Loucy (cell line): ENCODE results near the gene CHST12.

Experiments
- H2AFZ ChIP-seq: fragments of 200-600 bp; sonication (generic); 2 replicates; pipeline ENCODE4 v1.6.0; 2016; ENCODE audit warnings: antibody characterized with exemption, mild to moderate bottlenecking, low read length, moderate library complexity
- H3F3A ChIP-seq: fragments of 200-600 bp; 2 replicates; pipeline ENCODE4 v1.6.0; 2016; ENCODE audit warnings: antibody characterized with exemption, low read depth, mild to moderate bottlenecking
- H3K27me3 ChIP-seq: fragments of 200-600 bp; sonication (generic); 2 replicates; pipeline ENCODE4 v1.6.1; 2014; ENCODE audit warnings: low read length, mild to moderate bottlenecking; ENCODE audit not compliant: insufficient read depth, poor library complexity, severe bottlenecking
- H3K36me3 ChIP-seq: fragments of 200-600 bp; sonication (generic); 2 replicates; pipeline ENCODE4 v1.6.1; 2016; ENCODE audit warnings: low read length; ENCODE audit not compliant: insufficient read depth
- H3K4me1 ChIP-seq: fragments of 200-600 bp; sonication (generic); 2 replicates; pipeline ENCODE4 v1.5.1; 2014; ENCODE audit warnings: low read length, mild to moderate bottlenecking; ENCODE audit not compliant: insufficient read depth, poor library complexity, severe bottlenecking
- H3K4me2 ChIP-seq: fragments of 200-600 bp; sonication (generic); 2 replicates; pipeline ENCODE4 v1.6.0; 2014; ENCODE audit warnings: antibody characterized with exemption, low read length, low read depth, mild to moderate bottlenecking; ENCODE audit not compliant: poor library complexity, severe bottlenecking
- H3K4me3 ChIP-seq: fragments of 200-600 bp; sonication (generic); 2 replicates; pipeline ENCODE4 v1.5.1; 2014; ENCODE audit warnings: low read length, mild to moderate bottlenecking, mixed read lengths; ENCODE audit not compliant: poor library complexity, severe bottlenecking
- H3K79me2 ChIP-seq: fragments of 200-600 bp; sonication (generic); 2 replicates; pipeline ENCODE4 v1.6.1; 2014; ENCODE audit warnings: low read length; ENCODE audit not compliant: insufficient read depth
- H3K9ac ChIP-seq: fragments of 200-600 bp; sonication (generic); 2 replicates; pipeline ENCODE4 v1.6.0; 2014; ENCODE audit warnings: mild to moderate bottlenecking, low read depth, low read length, moderate library complexity; ENCODE audit not compliant: poor library complexity, severe bottlenecking
- H3K9me2 ChIP-seq: fragments of 200-600 bp; sonication (generic); replicated peaks from 2 replicates; pipeline ENCODE4 v1.6.1; 2016; ENCODE audit warnings: low read depth, low read length, mixed read lengths
- H3K9me3 ChIP-seq: fragments of 200-600 bp; sonication (generic); 2 replicates; pipeline ENCODE4 v1.6.1; 2014; ENCODE audit warnings: mild to moderate bottlenecking, antibody characterized with exemption, low read length, low read depth; ENCODE audit not compliant: insufficient read depth
- H4K20me1 ChIP-seq: fragments of 200-600 bp; sonication (generic); 2 replicates; pipeline ENCODE4 v1.6.0; 2014; ENCODE audit warnings: antibody characterized with exemption, low read length, mild to moderate bottlenecking; ENCODE audit not compliant: insufficient read depth, poor library complexity, severe bottlenecking
- EZH2phosphoT487 ChIP-seq: fragments of 200-600 bp; IDR thresholded peaks from 2 replicates; pipeline ENCODE4 v1.6.1; 2018; ENCODE audit warnings: antibody characterized with exemption, mild to moderate bottlenecking, moderate library complexity, borderline replicate concordance
- TF ChIP-seq, protein P1 (sequence below): fragments of 200-600 bp; sonication (generic); conservative IDR thresholded peaks from 2 replicates; pipeline ENCODE4 v1.5.1; 2014; ENCODE audit warnings: mild to moderate bottlenecking, antibody characterized with exemption, low read length

The CHST12 gene

DNA sequence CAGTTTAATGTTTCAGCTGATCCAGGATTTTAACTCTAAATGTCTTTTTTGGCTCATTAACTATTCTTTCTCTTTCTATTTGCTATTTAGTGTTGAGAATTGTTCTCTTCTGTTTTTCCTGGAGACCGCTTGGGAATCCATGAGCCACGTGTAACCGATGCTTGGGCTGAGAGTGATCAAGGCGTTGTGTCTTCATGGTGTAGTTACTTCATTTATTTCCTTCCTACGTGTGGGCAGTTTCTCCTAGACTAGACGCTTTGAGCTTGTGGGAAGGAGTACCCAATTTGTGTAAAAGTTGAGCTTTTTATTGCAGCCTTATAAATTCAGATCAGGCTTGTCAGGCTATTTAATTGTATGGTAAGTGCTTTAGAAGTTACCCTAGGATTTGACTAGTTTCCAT, 45.8 kb upstream of the CHST12 start:
- Histone ChIP-seq H2AFZ (no peak overlapping the region), H3K4me1 (peaks cover 50% of the 10 kb centered on the region), H3K27me3 (no peaks in the 10 kb centered on the region), H3K9me2 (no peaks in the 10 kb centered on the region), H3F3A (no peaks in the 10 kb centered on the region), H3K4me2 (peak overlapping the region; percentile 98), H4K20me1 (peaks cover 67% of the 10 kb centered on the region), H3K9ac (peak overlapping the region; percentile 97), H3K79me2 (peaks cover 83% of the 10 kb centered on the region), H3K36me3 (peaks cover 31% of the 10 kb centered on the region; the same call in 1 of the 2 replicates), H3K4me3 (peak overlapping the region; percentile 99), H3K9me3 (no peaks in the 10 kb centered on the region)
- TF ChIP-seq, protein P1, sequence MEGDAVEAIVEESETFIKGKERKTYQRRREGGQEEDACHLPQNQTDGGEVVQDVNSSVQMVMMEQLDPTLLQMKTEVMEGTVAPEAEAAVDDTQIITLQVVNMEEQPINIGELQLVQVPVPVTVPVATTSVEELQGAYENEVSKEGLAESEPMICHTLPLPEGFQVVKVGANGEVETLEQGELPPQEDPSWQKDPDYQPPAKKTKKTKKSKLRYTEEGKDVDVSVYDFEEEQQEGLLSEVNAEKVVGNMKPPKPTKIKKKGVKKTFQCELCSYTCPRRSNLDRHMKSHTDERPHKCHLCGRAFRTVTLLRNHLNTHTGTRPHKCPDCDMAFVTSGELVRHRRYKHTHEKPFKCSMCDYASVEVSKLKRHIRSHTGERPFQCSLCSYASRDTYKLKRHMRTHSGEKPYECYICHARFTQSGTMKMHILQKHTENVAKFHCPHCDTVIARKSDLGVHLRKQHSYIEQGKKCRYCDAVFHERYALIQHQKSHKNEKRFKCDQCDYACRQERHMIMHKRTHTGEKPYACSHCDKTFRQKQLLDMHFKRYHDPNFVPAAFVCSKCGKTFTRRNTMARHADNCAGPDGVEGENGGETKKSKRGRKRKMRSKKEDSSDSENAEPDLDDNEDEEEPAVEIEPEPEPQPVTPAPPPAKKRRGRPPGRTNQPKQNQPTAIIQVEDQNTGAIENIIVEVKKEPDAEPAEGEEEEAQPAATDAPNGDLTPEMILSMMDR = no peak
- no peak for TF ChIP-seq EZH2phosphoT487

- H3K4me3 ChIP-seq = peak overlapping the region; percentile 22
- H3K4me1 ChIP-seq = peaks cover 40% of the 10 kb centered on the region
- no peaks in the 10 kb centered on the region; the same call in 1 of the 2 replicates for H3F3A ChIP-seq
- H3K9me3 ChIP-seq = no peaks in the 10 kb centered on the region
- H3K4me2 ChIP-seq = peak overlapping the region; percentile 98
- H3K27me3 ChIP-seq = no peaks in the 10 kb centered on the region
- H3K36me3 ChIP-seq = peaks cover 46% of the 10 kb centered on the region; the same call in 1 of the 2 replicates
- peaks cover 75% of the 10 kb centered on the region for H3K79me2 ChIP-seq
- H3K9ac ChIP-seq = peak overlapping the region; percentile 97
- no peaks in the 10 kb centered on the region for H3K9me2 ChIP-seq
- H2AFZ ChIP-seq = no peak overlapping the region
- peaks cover 67% of the 10 kb centered on the region for H4K20me1 ChIP-seq
- no peak for TF ChIP-seq EZH2phosphoT487
- TF ChIP-seq, protein P1 = no peak
Measured at GRCh38 chr7:2358968-2359527, 44.4 kb upstream of the CHST12 start.

DNA sequence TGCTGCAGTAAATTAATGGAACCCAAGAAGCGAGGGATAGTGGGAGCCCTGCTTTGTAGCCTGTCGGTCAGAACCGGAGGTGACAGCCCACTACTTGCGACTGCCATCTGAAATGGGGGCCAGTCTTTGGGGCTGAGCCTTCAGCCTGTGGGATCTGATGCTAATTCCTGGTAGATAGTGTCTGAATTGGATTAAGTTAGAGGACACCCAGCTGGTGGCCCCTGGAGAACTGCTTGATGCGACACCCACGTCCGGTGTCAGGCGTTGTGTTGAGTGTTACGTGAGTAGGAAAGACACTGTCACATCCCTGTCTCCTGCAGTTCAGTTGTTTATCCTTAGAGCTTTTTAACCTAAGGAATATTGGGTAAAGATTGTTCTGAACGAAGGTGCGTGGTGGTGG, 43.8 kb upstream of the CHST12 start:
- H2AFZ ChIP-seq = no peak overlapping the region
- H3K79me2 ChIP-seq = peaks cover 75% of the 10 kb centered on the region
- H3K27me3 ChIP-seq = no peaks in the 10 kb centered on the region
- H3F3A ChIP-seq = no peaks in the 10 kb centered on the region; the same call in 1 of the 2 replicates
- peaks cover 51% of the 10 kb centered on the region; the same call in 1 of the 2 replicates for H3K36me3 ChIP-seq
- peak overlapping the region; percentile 98 for H3K4me2 ChIP-seq
- peak overlapping the region; percentile 22 for H3K4me3 ChIP-seq
- no peaks in the 10 kb centered on the region for H3K9me3 ChIP-seq
- H3K9ac ChIP-seq = no peak overlapping the region
- TF ChIP-seq, protein P1 = no peak
- no peak for TF ChIP-seq EZH2phosphoT487
- H3K4me1 ChIP-seq = peaks cover 40% of the 10 kb centered on the region
- no peaks in the 10 kb centered on the region for H3K9me2 ChIP-seq
- H4K20me1 ChIP-seq = peaks cover 67% of the 10 kb centered on the region
